HG03378 (cell line): Measurements from ENCODE around the gene SBNO2.

ENCODE experiments used
- ATAC-seq: cut with Tn5 transposase; IDR thresholded peaks from one replicate; pipeline ENCODE4 v1.9.1; 2021; ENCODE audit warnings: mild to moderate bottlenecking, moderate library complexity; ENCODE audit not compliant: unreplicated experiment

The SBNO2 gene

GRCh38 chr19:1093330-1093729 lies 80.7 kb downstream of the SBNO2 start:
- no peak for ATAC-seq

GRCh38 chr19:1091544-1092175 lies 82.4 kb downstream of the SBNO2 start:
- ATAC-seq: no peak

GRCh38 chr19:1090731-1091543 lies 83.1 kb downstream of the SBNO2 start:
- no peak for ATAC-seq

- no peak for ATAC-seq
Observed at GRCh38 chr19:1089891-1090290, 84.2 kb downstream of the SBNO2 start.

- ATAC-seq: no peak
Observed at GRCh38 chr19:1089126-1089771, 84.8 kb downstream of the SBNO2 start.

- no peak for ATAC-seq
Observed at GRCh38 chr19:1088416-1089010, 85.6 kb downstream of the SBNO2 start.

GRCh38 chr19:1087813-1088415 lies 86.2 kb downstream of the SBNO2 start:
- no peak for ATAC-seq

GRCh38 chr19:1086613-1087012 lies 87.5 kb downstream of the SBNO2 start:
- no peak for ATAC-seq

GRCh38 chr19:1085676-1086442 lies 88.2 kb downstream of the SBNO2 start:
- no peak for ATAC-seq

GRCh38 chr19:1085053-1085658 lies 88.9 kb downstream of the SBNO2 start:
- ATAC-seq: no peak

GRCh38 chr19:1084024-1084868 lies 89.8 kb downstream of the SBNO2 start:
- no peak for ATAC-seq

GRCh38 chr19:1082928-1083816 lies 90.9 kb downstream of the SBNO2 start:
- no peak for ATAC-seq

- ATAC-seq: no peak
Observed at GRCh38 chr19:1082165-1082927, 91.7 kb downstream of the SBNO2 start.

- no peak for ATAC-seq
Observed at GRCh38 chr19:1081301-1082164, 92.5 kb downstream of the SBNO2 start.

GRCh38 chr19:1080360-1081161 lies 93.5 kb downstream of the SBNO2 start:
- no peak for ATAC-seq
